NOMO-1 treated with dmso at 0.1 percent for 144 hours (cell line): ENCODE data around the gene DCTN2.
A peak's percentile ranks its signal among the peaks of the same experiment; 100 is the strongest.

Experiments used
- DNase-seq: peaks from one replicate; lab custom pipeline; 2025; ENCODE audit not compliant: unreplicated experiment; lab: John Stamatoyannopoulos, UW

Gene DCTN2

DNA sequence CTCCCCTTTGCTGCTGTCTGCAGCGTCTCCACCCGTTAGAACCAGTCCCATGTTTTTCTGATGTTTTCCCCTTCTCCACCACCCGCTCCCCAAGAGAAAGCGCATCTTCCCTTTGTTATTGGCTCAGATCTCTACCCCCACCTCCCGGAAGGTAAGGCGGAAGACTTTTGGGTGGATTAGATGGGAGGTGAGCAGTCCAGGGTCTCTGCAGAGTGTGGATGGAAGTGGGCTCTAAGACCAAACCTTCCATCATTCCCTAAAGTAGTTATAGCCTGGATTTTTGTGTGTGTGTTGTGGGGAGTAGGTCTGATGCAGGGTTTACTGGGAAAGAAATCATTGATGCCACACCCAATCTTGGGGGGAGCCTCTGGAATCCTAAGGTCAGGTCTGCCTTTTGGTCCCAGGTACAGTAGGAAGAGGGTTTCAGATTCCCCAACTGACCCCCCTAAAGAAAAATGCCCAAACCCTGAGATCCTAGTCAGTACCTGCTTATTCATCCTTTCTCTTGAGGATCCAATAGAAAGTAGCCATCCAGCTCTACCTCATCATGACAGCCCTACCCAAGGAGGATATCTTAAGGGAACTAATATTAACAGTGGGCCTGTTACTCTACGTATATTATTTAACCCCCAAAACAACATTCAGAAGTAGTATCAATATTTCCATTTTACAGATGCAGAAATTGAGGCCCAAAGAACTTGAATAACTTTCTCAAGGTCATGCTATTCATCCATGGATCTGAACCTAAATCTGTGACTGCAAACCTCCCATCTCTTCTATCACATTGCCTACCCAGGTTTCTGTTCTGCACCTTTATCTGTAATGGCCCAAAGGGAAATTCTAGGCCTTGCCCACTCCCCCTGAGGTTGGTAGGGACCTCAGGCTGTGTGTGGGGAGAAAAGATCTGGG is 3.9 kb upstream of the DCTN2 start:
- no peak for DNase-seq

DNA sequence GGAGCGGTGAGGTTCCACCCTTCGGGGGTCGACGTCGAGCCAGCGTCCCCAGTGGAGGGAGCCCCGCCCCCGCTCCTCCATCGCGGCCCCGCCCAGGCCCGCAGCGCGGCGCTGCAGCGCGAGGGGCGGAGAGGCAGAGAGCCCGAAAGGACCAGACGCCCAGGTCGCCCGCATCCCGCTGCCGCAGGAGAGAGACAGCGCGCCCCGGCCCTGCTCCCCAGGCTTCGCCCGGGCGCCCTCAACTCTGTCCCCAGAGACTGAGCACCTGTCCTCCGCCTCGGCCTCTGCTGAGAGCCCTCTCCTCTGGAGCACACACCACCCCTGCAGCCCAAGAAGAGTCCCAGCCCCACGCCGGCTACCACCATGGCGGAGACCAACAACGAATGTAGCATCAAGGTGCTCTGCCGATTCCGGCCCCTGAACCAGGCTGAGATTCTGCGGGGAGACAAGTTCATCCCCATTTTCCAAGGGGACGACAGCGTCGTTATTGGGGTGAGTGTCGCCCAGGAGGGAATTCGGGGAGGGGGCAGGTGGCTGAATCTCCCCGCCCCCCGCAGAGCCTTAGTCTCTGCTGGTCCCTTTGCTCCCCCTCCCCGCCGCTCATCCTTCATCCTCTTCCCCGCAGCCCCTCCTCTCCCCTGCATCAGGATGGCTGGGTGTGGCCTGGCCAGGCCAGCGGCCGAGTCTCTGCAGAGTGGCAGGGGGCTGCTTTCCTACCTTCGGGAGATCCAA is 3.1 kb upstream of the DCTN2 start, which contains the start of gene KIF5A:
TSS of gene KIF5A (plus strand) at position 136 of the 732 bp plus-strand sequence. CDS start at position 364, 228 bp downstream.
- no peak for DNase-seq

DNA sequence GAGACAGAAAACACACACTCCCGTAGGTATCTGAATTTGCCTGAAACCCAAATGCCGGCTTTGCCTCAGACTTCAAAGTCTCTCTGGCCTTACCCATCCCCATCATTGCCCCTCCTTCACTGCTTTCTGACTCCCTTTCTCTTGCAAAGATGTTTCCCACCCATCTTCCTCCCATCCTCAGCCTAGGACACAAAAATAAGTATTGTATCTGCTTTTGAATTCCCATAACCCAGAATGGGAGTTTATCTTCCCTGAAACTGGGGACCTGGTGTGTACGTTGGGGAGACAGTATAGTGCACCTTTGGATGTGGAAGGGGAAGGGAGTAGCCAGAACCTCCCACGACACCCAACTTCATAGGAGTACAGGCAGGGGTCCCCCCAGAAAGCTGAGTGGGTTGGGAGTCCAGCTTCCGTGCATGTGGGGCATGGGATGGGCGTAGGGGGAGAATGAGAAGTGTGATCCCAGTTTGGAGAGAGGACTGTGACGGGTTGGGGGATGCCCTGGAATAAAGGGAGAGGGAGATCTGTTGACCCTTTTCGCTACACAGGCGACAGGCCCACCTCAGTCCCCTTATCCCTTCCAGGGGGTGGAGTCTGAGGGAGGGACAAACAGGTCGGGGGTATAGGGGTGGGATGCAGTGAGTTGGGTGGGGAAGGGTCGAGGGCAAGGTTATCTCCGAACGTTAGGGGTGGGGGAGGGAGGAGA is 2.4 kb upstream of the DCTN2 start:
- DNase-seq = no peak

DNA sequence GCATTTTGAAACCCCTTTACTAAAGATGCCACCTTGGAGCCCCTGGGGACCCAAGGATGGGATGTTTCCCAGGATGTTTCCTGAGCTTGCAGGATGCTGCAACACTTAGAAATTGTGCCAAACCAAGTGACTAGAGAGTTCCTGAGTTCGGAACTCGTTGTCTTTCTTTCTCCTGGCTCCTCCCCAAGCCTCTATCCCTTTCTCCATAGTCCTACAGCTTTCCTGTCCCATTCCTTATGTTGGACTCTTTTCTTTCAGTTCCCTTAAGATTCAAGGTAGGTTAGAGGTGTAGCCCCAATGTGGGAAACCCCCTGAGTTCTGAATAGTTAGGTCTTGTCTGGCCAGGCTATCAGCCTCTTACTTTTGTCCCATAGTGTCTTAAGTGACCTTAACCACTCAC is 1.5 kb upstream of the DCTN2 start:
- DNase-seq = no peak

DNA sequence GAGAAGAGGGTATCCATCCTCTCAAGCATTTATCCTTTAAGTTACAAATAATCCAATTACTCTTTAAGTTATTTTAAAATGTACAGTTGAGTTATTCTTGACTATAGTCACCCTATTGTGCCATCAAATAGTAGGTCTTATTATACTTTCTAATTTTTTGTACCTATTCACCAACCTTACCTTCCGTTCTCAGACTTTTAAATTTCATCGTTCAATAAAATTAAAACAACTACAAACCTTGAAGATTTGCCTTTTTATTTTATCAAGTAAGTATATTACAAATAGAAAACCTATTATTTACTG is 972 bp upstream of the DCTN2 start:
- no peak for DNase-seq

DNA sequence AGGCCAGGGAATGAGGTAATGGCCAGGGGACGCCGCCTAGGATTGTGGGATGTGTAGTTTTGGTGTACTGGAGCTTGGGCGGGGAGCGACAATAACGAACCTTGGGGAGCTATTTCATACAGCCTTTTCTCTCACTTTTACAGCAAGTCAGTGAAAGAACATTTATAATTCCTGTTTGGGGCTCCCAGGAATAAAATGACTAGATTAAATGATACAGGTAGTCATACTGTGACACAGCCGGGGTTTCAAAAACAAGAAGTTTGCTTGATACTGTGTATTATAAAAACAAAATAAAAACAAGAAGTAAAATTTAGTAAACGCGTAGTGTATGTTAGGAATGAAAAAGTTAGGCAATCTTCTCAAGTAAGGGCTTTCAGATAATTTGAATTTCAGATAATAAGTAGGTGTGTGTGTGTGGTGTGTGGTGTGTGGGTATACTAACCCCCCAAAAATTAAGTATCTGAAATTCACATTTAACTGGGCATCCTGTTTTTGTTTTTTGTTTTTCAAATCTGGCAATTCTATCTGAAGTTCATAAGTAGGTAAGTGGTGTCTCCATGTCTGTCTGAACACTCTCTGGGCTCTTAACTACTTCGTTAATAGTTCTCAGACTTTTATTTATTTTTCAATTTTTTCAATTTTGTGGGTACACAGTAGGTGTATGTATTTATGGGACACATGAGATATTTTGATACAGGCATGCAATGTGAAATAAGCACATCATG is 458 bp upstream of the DCTN2 start:
- peak; percentile 99 for DNase-seq

DNA sequence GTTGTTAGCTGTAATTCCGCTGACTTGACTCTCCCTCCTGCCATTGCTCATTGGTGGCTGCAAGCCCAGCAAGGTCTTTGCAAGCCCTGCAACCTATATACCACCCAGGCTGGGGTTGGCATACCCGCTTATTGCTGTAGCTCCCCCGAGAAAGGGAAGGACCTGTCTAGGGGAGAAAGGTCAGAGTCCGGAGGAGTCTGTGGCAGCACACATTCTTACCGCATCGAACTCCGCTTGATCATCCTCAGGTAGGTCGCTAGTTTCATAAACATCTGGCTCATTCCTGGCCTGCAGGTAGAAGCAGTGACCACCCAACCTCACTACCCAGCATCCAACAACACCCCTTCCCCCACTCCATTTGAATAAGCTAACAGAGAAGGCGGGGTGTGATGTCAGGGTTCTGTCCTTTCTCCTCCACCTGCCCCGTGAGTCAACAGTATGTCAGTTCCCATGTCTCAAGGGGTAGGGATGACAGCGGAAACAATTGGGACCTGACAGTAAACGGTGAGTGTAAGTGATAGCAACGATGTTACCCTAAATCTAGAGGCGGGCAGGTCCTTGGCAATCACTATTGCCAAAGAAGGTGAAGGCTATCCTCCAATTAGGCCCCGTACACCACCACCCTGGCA is 1.1 kb downstream of the DCTN2 start:
- DNase-seq = no peak

DNA sequence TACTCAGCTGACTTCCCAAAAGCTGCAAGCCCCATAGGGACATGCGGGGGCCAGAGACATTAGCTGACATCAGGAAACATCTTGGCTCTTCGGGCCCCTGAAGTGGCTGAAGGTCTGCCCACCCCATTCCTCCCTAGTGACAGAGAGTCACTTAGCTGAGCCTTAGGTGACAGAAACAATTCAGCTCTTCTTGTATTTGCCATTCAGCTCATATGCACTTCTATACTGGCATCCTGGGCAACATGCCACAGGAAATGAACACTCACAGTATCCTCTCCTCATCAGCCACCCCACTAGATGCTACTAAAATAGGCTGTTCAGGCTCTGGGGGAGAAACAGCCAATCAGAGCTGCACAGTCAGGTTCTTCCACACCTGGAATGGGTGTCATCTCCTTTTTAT is 3.4 kb downstream of the DCTN2 start:
- no peak for DNase-seq

DNA sequence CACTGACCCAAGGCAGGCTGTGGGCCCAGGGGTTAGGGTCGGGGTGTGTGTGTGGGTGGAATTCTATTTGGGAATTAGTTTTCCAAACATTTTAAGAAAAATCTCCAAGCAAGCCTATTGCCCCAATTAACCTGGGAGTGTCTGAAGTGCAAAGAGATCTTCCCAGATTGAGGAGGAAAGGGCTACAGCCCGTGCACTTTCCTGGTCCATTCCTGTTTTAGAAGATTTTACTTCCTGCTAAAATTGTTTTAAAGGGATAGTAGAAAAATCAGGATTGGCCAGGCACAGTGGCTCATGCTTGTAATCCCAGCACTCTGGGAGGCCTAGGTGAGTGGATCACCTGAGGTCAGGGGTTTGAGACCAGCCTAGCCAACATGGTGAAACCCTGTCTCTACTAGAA is 5.3 kb downstream of the DCTN2 start:
- no peak for DNase-seq

DNA sequence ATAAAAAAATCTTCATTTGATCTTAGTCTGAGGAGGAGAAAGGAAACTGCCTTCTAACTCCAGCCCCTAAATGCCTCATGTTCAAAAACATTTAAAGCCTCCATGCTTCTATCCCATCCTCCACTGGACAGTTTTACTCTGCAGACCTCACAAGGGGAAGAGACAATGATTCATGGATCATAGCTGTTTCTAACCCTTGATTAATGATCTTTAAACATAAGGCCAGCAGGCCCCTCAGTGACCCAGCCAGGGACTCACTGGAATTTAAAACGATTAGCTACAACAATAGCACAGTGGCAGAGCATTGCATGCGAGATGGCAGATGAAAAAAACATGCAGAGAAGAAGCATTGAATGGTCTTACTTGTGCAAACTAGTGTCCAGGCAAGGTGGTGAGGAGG is 6.0 kb downstream of the DCTN2 start:
- DNase-seq = no peak

DNA sequence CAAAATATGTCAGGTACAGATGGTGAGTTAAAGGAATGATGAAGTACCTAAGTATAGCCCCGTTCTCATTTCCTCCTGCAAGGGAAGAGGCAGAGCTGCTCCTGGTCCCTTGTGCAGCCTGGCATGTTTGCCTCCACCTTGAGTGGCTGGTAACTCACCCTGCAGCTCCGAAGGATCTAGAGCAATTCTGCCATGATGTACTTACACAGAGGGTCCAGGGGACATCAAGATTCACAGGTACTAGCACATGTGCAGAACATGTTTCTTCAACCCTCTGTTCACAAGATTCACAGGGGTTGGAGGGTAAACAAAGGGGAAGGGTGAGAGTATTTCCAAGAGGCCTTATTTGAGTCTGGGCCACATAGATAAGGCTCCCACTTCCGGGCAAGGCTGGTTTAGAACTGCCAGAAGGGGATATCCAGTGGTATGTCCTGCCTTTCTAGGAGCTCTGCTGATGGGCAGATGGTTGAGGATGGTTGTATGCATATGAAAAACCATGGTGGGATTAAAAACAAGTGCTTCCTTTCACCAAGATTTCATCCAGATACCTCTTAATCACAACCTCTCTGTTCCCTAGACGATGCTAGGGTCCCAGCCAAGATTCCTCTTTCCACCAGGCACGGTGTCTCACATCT is 7.7 kb downstream of the DCTN2 start:
- DNase-seq = no peak

DNA sequence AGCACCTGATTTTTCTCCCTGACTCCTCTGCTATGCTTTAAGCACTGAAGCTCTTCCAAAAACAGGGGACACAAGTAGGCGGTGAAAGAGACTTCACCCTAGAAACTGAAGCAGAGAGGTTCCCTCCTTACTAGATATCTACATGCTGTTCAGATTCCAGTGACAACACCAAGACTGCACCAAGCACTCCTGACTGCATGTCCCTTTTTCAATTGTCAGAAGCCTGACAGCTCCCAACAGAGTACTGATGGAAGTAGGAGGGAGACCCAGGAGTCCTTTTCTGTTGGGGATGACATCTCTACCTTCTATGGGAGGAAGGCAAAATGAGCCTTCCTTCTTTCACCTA is 10.4 kb downstream of the DCTN2 start:
- DNase-seq = no peak

DNA sequence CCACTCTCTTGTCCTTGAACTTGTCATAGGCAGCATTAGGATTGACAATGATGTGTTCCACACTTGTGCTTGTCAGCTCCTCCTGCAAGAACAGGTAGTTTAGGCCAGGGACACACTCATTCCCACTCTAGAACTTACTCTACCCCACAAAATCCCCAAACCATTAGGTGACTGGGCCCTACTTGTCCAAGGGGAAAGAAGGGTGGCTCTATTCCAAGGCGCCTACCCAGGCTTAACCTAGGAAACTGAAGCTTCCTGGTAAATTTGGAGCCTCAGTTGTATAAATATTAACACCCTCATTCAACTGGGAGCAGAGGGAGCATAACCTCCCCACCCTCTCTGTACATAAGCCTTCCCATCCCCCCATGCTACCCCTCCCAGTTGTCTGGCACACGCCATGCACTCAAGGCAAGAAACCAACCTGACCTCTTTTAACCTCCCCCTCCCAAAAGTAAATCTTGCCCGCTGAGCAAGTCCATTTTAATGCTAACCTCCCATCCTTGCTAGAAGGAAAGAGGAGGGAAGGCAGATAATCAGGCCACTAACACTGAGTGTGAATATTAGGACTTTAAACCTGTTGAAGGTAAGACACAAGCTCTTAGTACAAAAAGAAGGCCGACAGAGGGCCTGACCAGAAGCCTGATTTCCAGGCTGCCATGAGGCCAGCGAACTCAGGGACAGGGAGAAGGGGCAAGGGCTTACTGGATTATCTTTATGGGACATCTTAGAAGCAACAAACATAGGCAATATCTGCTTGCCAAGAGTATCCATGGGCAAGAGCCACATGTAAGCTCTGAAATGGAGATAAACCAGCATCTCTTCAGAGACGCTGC is 11.0 kb downstream of the DCTN2 start:
- no peak for DNase-seq

DNA sequence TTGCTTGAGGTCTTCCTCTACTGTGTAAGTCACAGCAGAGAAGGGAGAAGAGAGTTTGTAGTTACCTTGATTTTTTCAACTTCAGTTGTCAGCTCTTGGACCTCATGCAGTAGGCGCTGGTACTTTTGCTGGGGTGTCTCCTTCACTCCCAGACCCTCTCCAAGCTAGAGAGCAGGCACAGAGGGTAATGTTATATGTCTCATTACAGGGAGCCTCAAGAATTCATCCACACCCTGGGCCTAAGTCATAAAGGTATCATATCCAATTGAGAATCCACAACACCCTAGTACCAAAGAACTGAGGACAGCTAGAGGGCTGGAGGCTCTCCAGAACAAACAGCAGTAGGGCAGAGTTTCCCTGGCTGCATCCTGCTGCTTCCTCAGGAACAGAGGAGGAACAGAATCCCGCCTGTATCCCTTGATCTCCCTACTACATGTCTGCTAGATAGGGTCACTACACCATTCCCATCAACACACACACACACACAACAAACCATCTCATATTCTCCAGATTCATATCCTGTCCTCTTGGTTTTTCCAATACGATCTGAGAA is 11.9 kb downstream of the DCTN2 start:
- no peak for DNase-seq

DNA sequence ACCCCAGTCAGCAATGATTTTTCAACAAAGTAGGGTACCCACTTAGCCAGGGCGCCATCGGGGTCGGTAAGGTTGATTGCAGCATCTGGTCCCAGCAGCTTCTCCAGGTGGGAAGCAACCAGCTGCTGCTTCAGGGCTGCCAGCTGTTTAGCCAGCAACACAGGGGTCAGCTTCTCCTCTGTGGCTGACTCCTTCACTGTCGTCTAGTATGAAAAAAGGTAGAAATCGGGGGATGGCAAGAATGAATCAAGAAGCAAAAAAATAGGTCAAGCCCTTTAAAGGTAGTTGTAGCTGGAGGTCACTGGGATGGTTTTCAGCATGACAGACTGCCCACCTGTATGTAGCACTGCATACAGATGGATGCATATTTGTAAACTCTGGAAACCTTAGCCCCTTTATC is 12.7 kb downstream of the DCTN2 start:
- DNase-seq = no peak

DNA sequence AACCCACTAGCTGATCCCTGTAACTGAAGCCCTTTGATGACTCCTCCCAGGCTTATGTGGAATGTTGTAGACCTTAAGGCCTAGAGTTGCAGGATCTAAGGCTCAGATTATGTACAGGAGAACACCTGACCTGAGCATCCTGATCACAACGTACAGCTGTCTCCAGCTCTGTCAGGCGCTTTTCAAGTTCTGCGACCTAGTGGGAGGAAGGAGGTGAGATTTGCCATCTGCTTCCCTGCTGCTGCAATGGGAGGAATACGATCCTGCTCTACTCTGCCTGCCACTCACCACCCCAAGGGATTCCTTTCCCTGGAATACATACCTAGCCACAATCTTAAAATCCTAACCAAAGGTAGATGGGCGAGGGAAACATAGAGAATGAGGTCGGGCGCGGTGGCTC is 13.9 kb downstream of the DCTN2 start:
- no peak for DNase-seq

DNA sequence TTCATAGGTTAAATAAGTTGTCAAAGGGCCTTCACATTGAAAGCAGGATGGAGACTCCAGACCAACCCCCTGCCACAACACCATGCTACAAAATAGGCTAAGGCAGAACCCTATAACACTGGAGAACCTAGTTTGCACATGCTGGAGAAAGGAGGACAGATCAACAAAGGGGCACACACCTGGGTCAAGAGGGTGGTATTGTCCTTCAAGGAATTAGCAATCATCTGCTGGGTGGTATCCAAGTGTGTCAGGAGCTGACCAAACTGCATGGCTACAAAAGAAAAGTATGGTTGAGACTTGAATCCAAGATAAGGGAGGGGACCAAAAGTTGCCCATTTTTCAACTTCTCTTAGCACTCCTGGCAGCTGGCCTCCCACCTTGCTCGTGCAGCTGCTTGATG is 15.2 kb downstream of the DCTN2 start:
- DNase-seq = no peak

DNA sequence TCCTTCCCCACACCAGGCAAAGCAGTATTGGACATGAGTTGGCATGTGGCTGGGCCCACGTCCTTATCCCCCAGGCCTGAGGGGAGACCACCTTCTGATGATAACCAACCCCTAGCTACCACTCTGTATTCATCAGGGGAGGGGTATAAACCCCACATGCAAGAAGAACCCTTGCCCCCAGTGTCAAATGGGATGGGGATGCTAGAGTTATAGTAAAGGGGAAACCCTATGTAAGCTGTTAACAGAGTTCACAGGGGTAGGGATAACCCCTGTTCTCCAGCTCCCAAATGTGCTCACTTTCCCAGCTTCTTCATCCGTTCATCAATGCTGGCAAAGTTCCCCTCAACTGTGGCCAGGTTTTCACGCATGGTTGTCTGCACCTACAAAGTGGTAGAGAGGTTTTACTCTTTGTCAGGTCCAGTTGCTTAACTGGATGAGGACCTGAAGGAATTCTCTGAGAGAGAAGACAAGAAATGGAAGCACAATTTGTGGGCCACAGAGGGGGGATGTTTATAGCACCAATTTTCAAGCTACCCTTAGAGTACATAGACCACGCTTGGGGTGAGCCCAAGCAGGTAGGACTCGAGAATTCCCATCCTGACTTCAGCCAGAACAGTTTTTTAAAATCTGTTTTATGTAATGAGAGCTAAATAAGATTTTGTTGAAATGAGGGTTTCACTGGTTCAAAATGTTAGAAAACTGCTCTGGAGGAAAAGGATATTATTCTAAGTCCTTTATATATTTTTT is 16.4 kb downstream of the DCTN2 start:
- no peak for DNase-seq

DNA sequence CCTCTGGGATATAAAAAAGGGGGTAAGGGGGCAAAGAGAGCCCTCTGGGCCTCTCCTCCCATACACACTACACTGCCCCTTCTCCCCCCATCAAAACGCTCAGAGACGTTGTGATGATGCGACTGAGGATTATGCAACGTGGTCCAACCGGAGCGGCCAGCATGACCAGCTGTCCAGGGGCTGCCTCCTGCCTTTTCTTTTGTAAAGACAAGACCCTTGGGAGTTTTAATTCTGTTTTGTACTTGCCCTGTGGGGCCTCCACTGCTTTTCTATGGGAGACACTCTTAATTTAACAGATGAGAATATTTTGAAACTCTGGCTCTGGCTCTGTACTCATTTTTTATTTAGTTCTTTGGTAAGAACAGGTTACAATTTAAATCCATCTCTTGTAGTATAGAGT is 17.2 kb downstream of the DCTN2 start:
- no peak for DNase-seq
